Measurements from ENCODE around the gene ASPM. TPM values are rescaled to one million over a fixed set of nuclear protein-coding genes. Genes with fewer than 3 reads are reported as not detected.

Gene ASPM
- total and polyA plus RNA-seq, 10 donors = 0.70 to 13.3 (median 3.5) TPM

GRCh38 chr1:197127246-197127912 lies 19.1 kb downstream of the ASPM start:
- WGBS, 5 donors = 89 to 95% (median 95%) methylated on average over 2 of the region's 2 CpGs
- intact Hi-C loops (cut with DNase I; ENCODE audit: low total_unique reads) = no loop called here
- DNase-seq = no peak
- H3K9me3 ChIP-seq = no peaks in the 10 kb centered on the region
- H3K27me3 ChIP-seq (replicated peaks in 1 of 7) = no peaks in the 10 kb centered on the region
- H3K4me1 ChIP-seq = no peaks in the 10 kb centered on the region
- H3K4me3 ChIP-seq = no peak overlapping the region
- peaks cover 0 to 59% (median 0%) of the 10 kb centered on the region in 6 donors for H3K36me3 ChIP-seq
- TF ChIP-seq POLR2AphosphoS5 (IDR thresholded peaks at IDR 0.05) (no peak), POLR2A (IDR thresholded peaks at IDR 0.05) (no peak), CTCF (IDR thresholded peaks at IDR 0.05 in 8 of 11, conservative IDR thresholded peaks at IDR 0.05 in 3 of 11) (no peak)
- no peak overlapping the region for H3K27ac ChIP-seq

DNA sequence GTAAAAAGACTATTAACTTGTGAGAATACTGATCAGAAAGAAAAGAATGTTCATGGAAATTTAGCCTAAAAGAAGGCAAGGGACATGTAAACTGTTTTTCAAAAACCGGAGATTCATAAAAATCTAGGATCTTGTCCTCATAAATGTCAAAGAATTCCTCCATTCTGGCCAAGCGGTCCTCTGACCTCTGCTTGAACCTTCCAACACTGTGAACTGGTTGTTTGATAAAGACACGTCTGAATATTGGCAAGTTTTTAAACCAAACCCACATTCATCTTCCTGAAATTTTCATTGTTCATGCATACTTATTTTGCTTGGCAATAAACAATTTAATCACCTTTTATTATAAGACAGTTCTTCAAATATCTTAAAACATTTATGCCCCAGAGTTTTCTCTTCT lies 19.8 kb downstream of the ASPM start:
- Histone ChIP-seq H3K36me3 (peaks cover 0 to 61% (median 0%) of the 10 kb centered on the region in 6 donors), H3K9me3 (no peaks in the 10 kb centered on the region), H3K4me1 (no peaks in the 10 kb centered on the region), H3K4me3 (no peak overlapping the region), H3K27me3 (replicated peaks in 1 of 7) (no peaks in the 10 kb centered on the region), H3K27ac (no peak overlapping the region)
- no peak for TF ChIP-seq POLR2AphosphoS5 (IDR thresholded peaks at IDR 0.05)
- TF ChIP-seq CTCF (IDR thresholded peaks at IDR 0.05 in 8 of 11, conservative IDR thresholded peaks at IDR 0.05 in 3 of 11) = no peak
- TF ChIP-seq POLR2A (IDR thresholded peaks at IDR 0.05) = no peak
- intact Hi-C loops (cut with DNase I; ENCODE audit: low total_unique reads) = no loop called here
- 75 to 86% (median 85%) methylated on average over 3 of the region's 3 CpGs for WGBS, 5 donors
- DNase-seq = no peak

- no peak overlapping the region for H3K27ac ChIP-seq
- WGBS, 5 donors = 64 to 90% (median 69%) methylated on average over 1 of the region's 1 CpG
- intact Hi-C loops (cut with DNase I; ENCODE audit: low total_unique reads) = no loop called here
- TF ChIP-seq POLR2AphosphoS5 (IDR thresholded peaks at IDR 0.05) (no peak), POLR2A (IDR thresholded peaks at IDR 0.05) (no peak), CTCF (IDR thresholded peaks at IDR 0.05 in 8 of 11, conservative IDR thresholded peaks at IDR 0.05 in 3 of 11) (no peak)
- no peaks in the 10 kb centered on the region for H3K9me3 ChIP-seq
- no peak overlapping the region for H3K4me3 ChIP-seq
- H3K27me3 ChIP-seq (replicated peaks in 1 of 7) = no peaks in the 10 kb centered on the region
- no peaks in the 10 kb centered on the region for H3K4me1 ChIP-seq
- DNase-seq = no peak
- H3K36me3 ChIP-seq = peaks cover 0 to 52% (median 0%) of the 10 kb centered on the region in 6 donors
Observed at GRCh38 chr1:197124376-197124775, 22.1 kb downstream of the ASPM start.

DNA sequence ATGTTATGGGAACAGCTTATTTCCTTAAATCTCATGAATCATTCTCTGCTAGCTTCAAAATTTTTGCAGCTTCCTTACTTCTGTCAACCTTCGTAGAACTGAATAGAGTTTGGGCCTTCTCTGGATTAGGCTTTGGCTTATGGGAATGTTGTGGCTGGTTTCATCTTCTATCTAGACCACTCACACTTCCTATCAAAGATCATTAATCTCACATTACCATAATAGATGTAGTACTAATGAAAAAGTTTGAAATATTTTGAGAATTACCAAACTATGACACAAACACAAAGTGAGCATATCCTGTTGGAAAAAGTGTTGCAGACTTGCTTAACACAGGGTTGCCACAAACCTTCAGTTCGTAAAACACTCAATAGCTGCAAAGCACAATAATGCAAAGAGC lies 30.3 kb downstream of the ASPM start:
- Histone ChIP-seq H3K27me3 (replicated peaks in 1 of 7) (no peaks in the 10 kb centered on the region), H3K4me3 (no peak overlapping the region), H3K27ac (no peak overlapping the region), H3K4me1 (no peaks in the 10 kb centered on the region), H3K9me3 (no peaks in the 10 kb centered on the region), H3K36me3 (peaks cover 0 to 22% (median 0%) of the 10 kb centered on the region in 6 donors)
- TF ChIP-seq POLR2A (IDR thresholded peaks at IDR 0.05) (no peak), CTCF (IDR thresholded peaks at IDR 0.05 in 8 of 11, conservative IDR thresholded peaks at IDR 0.05 in 3 of 11) (no peak), POLR2AphosphoS5 (IDR thresholded peaks at IDR 0.05) (no peak)
- WGBS, 5 donors = 89 to 93% (median 92%) methylated on average over 2 of the region's 2 CpGs
- intact Hi-C loops (cut with DNase I; ENCODE audit: low total_unique reads) = no loop called here
- no peak for DNase-seq
